Left ventricle myocardium superior (tissue), 1 donor: ENCODE measurements around the gene MXRA7. TPM values are rescaled to one million over a fixed set of nuclear protein-coding genes. Genes with fewer than 3 reads are reported as not detected.
"Not testable (repeated sequence)": the region's sequence is repeated elsewhere in the genome, so short reads cannot be mapped to it uniquely, and the experiment has no call there.

Experiments
- ATAC-seq: fragments of 200-7000 bp; cut with Tn5 transposase; one replicate; pipeline ENCODE4 v1.9.1; 2020; ENCODE audit warnings: mild to moderate bottlenecking, moderate library complexity
- DNase-seq: peaks from one replicate; pipeline ENCODE4 v3.0.0-alpha.2; 2020
- intact Hi-C: fragments of 100-400 bp; cut with micrococcal nuclease; formaldehyde crosslinking; loops from one replicate; pipeline ENCODE4 v1.11.0; 2022
- total RNA-seq: library from RNA; stranded (reverse); fragmentation: NEBNext Ultra II Directional; extraction: Animal tissue kit (Norgen Biotek cat#: 25700); gene quantifications from one replicate; pipeline ENCODE4 v1.2.1, GENCODE V29; 2021
- donor health status: DM: no; HTN: yes; CAD: no; lungs with severe emphysema.

MXRA7 gene
- total RNA-seq, 1 donor from 2014 or later = 364 TPM

GRCh38 chr17:76667786-76668453, 42.8 kb downstream of the MXRA7 start:
- no peak for DNase-seq
- intact Hi-C loops = no loop called here
- ATAC-seq = no peak

DNA sequence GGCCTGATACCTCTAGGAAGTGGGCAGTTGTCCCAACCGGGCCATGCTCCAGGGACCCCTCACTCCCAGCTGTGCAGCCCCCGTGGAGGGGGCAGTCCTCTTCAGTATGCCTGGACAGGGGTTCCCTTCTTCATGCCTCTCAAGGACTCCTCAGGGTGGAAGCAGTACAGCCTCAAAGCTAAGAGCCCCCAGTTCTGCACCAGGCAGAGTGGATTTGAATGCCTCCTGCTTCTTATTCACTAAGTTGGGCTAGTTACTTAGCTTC, 43.3 kb downstream of the MXRA7 start:
- intact Hi-C loops = no loop called here
- ATAC-seq = no peak

DNA sequence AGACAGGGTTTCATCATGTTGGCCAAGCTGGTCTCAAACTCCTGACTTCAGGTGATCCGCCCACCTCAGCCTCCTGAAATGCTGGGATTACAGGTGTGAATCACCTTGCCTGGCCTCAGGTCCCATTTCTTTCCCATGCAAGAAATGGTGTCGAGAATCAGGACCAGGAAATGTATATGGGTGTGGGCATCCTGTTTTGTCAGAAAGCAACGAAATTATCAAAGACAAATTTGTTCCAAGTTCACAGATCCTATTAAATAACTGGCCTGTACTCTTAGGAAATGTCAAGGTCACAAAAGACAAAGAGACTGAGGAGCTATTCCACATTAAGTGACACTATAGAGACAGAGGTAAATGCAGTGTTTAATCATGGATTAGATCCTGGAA, 50.1 kb downstream of the MXRA7 start:
- intact Hi-C loops = no loop called here
- no peak for DNase-seq
- peak; percentile 16 for ATAC-seq

More for the DNA sequence above, 43.3 kb downstream of the MXRA7 start:
- DNase-seq = no peak

DNA sequence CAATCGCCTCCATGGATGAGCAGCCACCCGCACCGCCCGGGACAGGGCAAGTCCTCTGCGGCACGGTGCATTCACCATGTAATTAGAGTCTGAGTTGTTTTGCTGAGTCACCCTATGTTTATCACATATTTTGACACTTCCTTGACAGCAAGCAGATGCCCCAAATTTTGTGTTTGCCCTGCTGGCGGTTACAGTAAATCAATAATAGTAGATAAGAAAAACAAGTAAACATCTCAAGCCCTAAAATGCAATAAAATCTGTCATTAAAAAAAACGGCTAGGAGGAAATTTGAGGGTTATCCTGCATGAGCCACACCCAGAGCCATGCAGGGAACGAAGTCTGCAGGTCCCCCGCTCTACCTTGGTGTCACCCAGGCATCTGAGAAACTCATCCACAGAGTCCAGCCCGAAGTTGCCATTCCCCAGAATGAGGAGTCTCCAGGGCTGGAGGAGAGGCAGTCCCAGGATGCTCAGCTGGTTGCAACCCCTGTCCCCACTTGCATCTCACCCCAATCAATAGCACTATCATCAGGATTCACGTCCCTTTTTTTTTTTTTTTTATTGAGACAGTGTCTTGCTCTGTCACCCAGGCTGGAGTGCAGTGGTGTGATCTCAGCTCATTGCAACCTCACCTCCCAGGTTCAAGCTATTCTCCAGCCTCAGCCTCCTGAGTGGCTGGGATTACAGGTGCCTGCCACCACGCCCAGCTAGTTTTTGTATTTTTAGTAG, 50.7 kb downstream of the MXRA7 start:
- ATAC-seq (peak; percentile 75), DNase-seq (peak; percentile 44)
- intact Hi-C loops = no loop called here

DNA sequence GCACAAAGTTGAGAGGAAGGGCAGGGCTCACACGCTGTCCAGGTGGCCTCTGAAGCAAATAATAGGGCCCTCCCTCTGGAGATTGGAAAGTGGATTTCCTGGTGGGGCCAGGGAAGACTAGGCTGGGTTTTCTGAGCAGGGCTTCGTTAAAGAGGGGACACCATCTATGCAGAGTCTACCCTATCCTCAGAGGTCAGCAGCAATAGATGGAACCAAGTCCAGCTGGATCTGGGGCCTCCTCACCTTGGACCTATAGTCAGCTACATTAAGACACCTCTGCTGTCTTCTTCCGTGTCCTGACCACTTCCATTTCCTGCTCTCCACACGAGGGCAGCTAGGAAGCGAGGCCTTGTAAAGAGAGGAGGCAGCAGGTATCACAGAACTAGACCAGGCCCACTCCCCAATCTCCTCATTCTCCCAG, 52.5 kb downstream of the MXRA7 start:
- DNase-seq (no peak), ATAC-seq (no peak)
- intact Hi-C loops = no loop called here

GRCh38 chr17:76657505-76658241, 53.1 kb downstream of the MXRA7 start:
- intact Hi-C loops = no loop called here
- no peak for ATAC-seq
- no peak for DNase-seq

- DNase-seq = no peak
- intact Hi-C loops = no loop called here
These were observed 56.4 kb downstream of the MXRA7 start for GRCh38 chr17:76654408-76654807.

GRCh38 chr17:76650504-76650903, 60.3 kb downstream of the MXRA7 start:
- intact Hi-C loops = no loop called here
- DNase-seq = no peak
- ATAC-seq = no peak

More at GRCh38 chr17:76654408-76654807, 56.4 kb downstream of the MXRA7 start:
- ATAC-seq = no peak

DNA sequence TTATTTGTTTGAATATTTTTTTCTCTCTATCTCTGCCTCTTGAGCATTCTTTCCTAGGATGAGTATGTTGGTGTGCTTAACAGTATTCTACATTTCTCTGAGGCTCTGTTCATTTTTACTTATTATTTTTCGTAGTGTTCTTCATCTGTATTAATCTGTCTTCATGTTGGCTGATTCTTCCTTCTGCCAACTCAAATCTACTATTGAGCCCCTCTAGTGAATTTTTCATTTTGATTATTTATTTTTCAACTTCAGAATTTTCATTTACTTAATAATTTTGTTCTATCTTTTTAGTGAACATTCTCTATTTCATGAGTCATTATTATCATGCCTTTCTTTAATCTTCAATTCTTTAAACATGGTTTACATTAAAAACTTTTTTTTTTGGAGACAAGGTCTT, 64.1 kb downstream of the MXRA7 start:
- intact Hi-C loops = no loop called here
- DNase-seq = no peak
- ATAC-seq = no peak

DNA sequence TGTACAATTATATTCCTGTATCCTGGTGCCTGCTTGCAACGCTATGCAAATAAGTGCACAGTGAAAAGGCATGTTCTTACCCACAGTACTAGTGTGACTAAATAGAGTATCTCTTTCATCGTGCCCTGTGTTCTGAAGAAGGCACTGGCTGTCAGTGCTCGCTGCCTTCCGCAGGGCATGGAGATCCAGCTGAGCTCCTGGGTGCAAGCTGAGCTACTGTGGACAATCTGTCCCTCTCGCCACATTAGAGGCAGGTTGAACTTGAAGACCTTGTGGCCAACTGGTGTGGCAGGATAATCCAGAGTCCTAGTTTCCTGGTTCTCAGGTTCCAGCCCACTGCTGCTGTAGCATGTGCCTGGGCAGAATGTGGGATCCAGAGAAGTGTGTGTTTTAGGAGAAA, 65.3 kb downstream of the MXRA7 start:
- DNase-seq (no peak), ATAC-seq (no peak)
- intact Hi-C loops = no loop called here

DNA sequence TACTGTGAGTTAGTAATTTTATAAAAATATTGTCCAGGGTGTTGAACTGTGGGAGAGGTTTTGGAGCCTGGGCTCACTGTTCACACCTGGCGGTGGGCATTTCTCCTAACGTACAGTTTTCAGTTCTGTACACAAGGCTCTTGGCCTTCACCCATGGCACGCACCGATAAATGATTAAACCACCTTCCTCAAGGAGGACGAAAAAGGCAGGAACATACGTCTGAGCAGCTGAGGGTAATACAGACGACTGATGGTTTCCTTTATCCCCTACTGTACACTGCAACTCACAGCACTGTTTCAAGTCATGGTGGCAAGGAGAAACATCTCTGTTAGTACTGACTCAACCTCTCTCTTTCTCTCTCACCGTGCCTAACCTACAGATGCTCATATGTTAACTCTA, 65.8 kb downstream of the MXRA7 start:
- no peak for DNase-seq
- intact Hi-C loops = no loop called here
- ATAC-seq = no peak

- ATAC-seq = peak; percentile 76
- intact Hi-C loops = no loop called here
- DNase-seq = no peak
These were observed 67.1 kb downstream of the MXRA7 start, which contains the start of gene ST6GALNAC1 for GRCh38 chr17:76643553-76644148. TSS of gene ST6GALNAC1 (minus strand) at chr17:76643757. CDS start at chr17:76643638, 119 bp downstream.

DNA sequence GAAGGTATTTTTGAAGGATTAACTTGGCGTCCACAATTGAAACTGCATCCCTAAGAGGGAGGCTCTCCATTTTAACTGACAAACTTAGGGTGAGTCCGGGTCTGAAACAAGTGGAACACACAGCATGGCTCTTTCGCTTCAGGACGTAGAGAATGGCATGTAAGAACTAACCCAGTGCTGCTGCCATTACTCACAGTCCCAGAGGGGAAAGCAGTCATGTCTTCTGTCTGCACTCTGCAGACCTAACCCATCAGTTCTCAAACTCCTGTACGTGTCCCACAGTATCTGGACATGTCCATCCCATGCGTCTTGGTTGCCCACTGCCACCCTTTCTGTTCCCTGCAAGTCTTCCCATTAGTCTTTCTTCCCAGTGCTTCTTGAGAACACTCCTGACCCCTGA, 67.8 kb downstream of the MXRA7 start:
- DNase-seq = no peak
- ATAC-seq = no peak

GRCh38 chr17:76642032-76642561, 68.7 kb downstream of the MXRA7 start:
- DNase-seq (no peak), ATAC-seq (no peak)
- intact Hi-C loops = no loop called here

More for the DNA sequence above, 67.8 kb downstream of the MXRA7 start:
- intact Hi-C loops = no loop called here

GRCh38 chr17:76641501-76641900, 69.3 kb downstream of the MXRA7 start:
- intact Hi-C loops = no loop called here
- no peak for ATAC-seq
- DNase-seq = no peak

- ATAC-seq (no peak), DNase-seq (no peak)
- intact Hi-C loops = no loop called here
These were observed 70.0 kb downstream of the MXRA7 start for GRCh38 chr17:76640550-76641380.

DNA sequence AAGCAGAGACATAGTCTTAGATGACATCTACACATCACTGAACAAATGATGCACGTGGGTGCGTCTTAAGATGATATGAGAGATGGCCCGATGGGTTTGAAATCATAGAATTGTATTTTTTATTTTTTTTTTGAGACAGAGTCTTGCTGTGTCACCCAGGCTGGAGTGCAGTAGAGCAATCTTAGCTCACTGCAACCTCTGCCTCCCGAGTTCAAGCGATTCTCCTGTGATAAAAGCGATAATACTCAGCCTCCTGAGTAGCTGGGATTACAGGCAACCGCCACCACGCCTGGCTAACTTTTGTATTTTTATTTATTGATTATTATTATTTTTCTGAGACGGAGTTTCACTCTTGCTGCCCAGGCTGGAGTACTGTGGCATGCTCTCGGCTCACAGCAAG, 72.5 kb downstream of the MXRA7 start:
- intact Hi-C loops = no loop called here
- no peak for DNase-seq
- ATAC-seq = no peak

DNA sequence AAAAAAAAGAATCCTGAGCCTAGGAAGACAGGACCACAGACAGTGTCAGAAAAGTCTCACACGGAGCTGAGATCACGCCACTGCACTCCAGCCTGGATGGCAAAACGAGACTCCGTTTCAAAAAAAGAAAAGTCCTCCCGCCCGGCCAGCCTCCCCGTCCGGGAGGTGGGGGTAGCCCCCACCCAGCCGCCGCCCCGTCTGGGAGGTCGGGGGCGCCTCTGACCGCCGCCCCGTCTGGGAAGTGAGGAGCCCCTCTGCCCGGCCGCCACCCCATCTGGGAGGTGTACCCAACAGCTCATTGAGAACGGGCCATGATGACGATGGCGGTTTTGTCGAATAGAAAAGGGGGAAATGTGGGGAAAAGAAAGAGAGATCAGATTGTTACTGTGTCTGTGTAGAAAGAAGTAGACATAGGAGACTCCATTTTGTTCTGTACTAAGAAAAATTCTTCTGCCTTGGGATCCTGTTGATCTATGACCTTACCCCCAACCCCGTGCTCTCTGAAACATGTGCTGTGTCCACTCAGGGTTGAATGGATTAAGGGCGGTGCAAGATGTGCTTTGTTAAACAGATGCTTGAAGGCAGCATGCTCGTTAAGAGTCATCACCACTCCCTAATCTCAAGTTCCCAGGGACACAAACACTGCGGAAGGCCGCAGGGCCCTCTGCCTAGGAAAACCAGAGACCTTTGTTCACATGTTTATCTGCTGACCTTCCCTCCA, 74.1 kb downstream of the MXRA7 start:
- intact Hi-C loops, DNase-seq, ATAC-seq: not testable (repeated sequence)
